DND-41 (cell line): Measurements from ENCODE around the gene ZNF808.
"Not testable (repeated sequence)": the region's sequence is repeated elsewhere in the genome, so short reads cannot be mapped to it uniquely, and the experiment has no call there.

ENCODE experiments used
- ATAC-seq: fragments of 200-7000 bp; cut with Tn5 transposase; 3 replicates; pipeline ENCODE4 v1.9.1; 2021; ENCODE audit warnings: low read depth; ENCODE audit not compliant: insufficient read depth
- DNase-seq: peaks from one replicate; pipeline ENCODE4 v3.0.0-alpha.2; 2020
- H2AFZ ChIP-seq: 2 replicates; pipeline ENCODE4 v1.6.0; 2012; ENCODE audit warnings: low read depth, low read length
- H3K27ac ChIP-seq: 2 replicates; pipeline ENCODE4 v1.5.1; 2012; ENCODE audit warnings: low read length, inconsistent platforms
- H3K27me3 ChIP-seq: fragments of 200-600 bp; sonication (generic); 2 replicates; pipeline ENCODE4 v1.6.0; 2012; ENCODE audit warnings: low read length, mild to moderate bottlenecking, inconsistent platforms; ENCODE audit not compliant: insufficient read depth, poor library complexity
- H3K36me3 ChIP-seq: 2 replicates; pipeline ENCODE4 v1.5.1; 2012; ENCODE audit warnings: low read length, inconsistent platforms; ENCODE audit not compliant: insufficient read depth
- H3K4me1 ChIP-seq: 2 replicates; pipeline ENCODE4 v1.5.1; 2012; ENCODE audit warnings: mild to moderate bottlenecking, low read length; ENCODE audit not compliant: insufficient read depth
- H3K4me2 ChIP-seq: 2 replicates; pipeline ENCODE4 v1.6.0; 2012; ENCODE audit warnings: mild to moderate bottlenecking, moderate library complexity, low read length, inconsistent platforms; ENCODE audit not compliant: insufficient read depth
- H3K4me3 ChIP-seq, 2 experiments: fragments of 200-600 bp in 1 of 2; shearing (Covaris generic) in 1 of 2; 2 replicates each; pipeline ENCODE4 v1.5.1; 2012 to 2016; ENCODE audit warnings: inconsistent platforms in 2 of 2, low read length in 2 of 2, mild to moderate bottlenecking in 2 of 2, low read depth in 1 of 2, moderate library complexity in 1 of 2
- H3K79me2 ChIP-seq: 2 replicates; pipeline ENCODE4 v1.6.0; 2012; ENCODE audit warnings: low read length, inconsistent platforms; ENCODE audit not compliant: insufficient read depth
- H3K9ac ChIP-seq: 2 replicates; pipeline ENCODE4 v1.6.0; 2012; ENCODE audit warnings: low read depth, mild to moderate bottlenecking, inconsistent platforms, low read length, moderate library complexity
- H3K9me3 ChIP-seq: 2 replicates; pipeline ENCODE4 v1.5.1; 2012; ENCODE audit warnings: low read length, moderate library complexity, mild to moderate bottlenecking, inconsistent platforms; ENCODE audit not compliant: insufficient read depth, severe bottlenecking
- H4K20me1 ChIP-seq: 2 replicates; pipeline ENCODE4 v1.6.0; 2012; ENCODE audit warnings: low read length; ENCODE audit not compliant: insufficient read depth
- CTCF ChIP-seq: IDR thresholded peaks from 2 replicates; pipeline ENCODE4 v1.5.1; 2012; ENCODE audit warnings: borderline replicate concordance, low read length, moderate library complexity, mild to moderate bottlenecking; ENCODE audit not compliant: poor library complexity, severe bottlenecking; ENCODE audit errors: extremely low read depth
- EZH2 ChIP-seq: IDR thresholded peaks from 3 replicates; pipeline ENCODE4 v1.6.1; 2012; ENCODE audit warnings: borderline replicate concordance, low read depth, mild to moderate bottlenecking, moderate library complexity, low read length, inconsistent platforms; ENCODE audit not compliant: severe bottlenecking

The ZNF808 gene

GRCh38 chr19:52518646-52519045 is 8.8 kb upstream of the ZNF808 start:
- Histone ChIP-seq H3K9me3 (no peaks in the 10 kb centered on the region), H3K4me1 (no peaks in the 10 kb centered on the region), H4K20me1 (no peaks in the 10 kb centered on the region), H3K27me3 (no peaks in the 10 kb centered on the region), H3K9ac (no peak overlapping the region), H3K4me3 (no peak overlapping the region), H3K4me2 (no peak overlapping the region), H3K27ac (no peak overlapping the region), H3K36me3 (no peaks in the 10 kb centered on the region), H2AFZ (no peak overlapping the region), H3K79me2 (no peaks in the 10 kb centered on the region)
- no peak for DNase-seq
- TF ChIP-seq CTCF: no peak
- TF ChIP-seq EZH2: no peak
- ATAC-seq: no peak

- not testable (repeated sequence) for H3K36me3 ChIP-seq, H3K27me3 ChIP-seq, H3K9ac ChIP-seq, H4K20me1 ChIP-seq, H3K9me3 ChIP-seq, H3K4me1 ChIP-seq, ATAC-seq, H3K27ac ChIP-seq, H3K79me2 ChIP-seq, H3K4me2 ChIP-seq, H2AFZ ChIP-seq, DNase-seq, H3K4me3 ChIP-seq
Measured at GRCh38 chr19:52519175-52519574, 8.3 kb upstream of the ZNF808 start.

- Histone ChIP-seq H3K27ac (no peak overlapping the region), H3K36me3 (no peaks in the 10 kb centered on the region), H3K4me3 (no peak overlapping the region), H3K27me3 (no peaks in the 10 kb centered on the region), H3K9ac (no peak overlapping the region), H4K20me1 (no peaks in the 10 kb centered on the region), H3K79me2 (no peaks in the 10 kb centered on the region), H3K4me2 (no peak overlapping the region), H2AFZ (no peak overlapping the region), H3K4me1 (no peaks in the 10 kb centered on the region), H3K9me3 (no peaks in the 10 kb centered on the region)
- no peak for ATAC-seq
- TF ChIP-seq EZH2 (no peak), CTCF (no peak)
- DNase-seq: no peak
Measured at GRCh38 chr19:52520013-52520412, 7.5 kb upstream of the ZNF808 start.

- no peak for TF ChIP-seq EZH2
- TF ChIP-seq CTCF: no peak
- no peak for ATAC-seq
- H2AFZ ChIP-seq: no peak overlapping the region
- peaks cover under 1% of the 10 kb centered on the region for H3K79me2 ChIP-seq
- peaks cover 8% of the 10 kb centered on the region for H3K4me1 ChIP-seq
- no peak overlapping the region for H3K9ac ChIP-seq
- H3K4me3 ChIP-seq: no peak overlapping the region
- H3K9me3 ChIP-seq: no peaks in the 10 kb centered on the region
- H3K36me3 ChIP-seq: no peaks in the 10 kb centered on the region
- DNase-seq: peak; percentile 8
- H4K20me1 ChIP-seq: no peaks in the 10 kb centered on the region
- H3K27me3 ChIP-seq: no peaks in the 10 kb centered on the region
- H3K4me2 ChIP-seq: no peak overlapping the region
- no peak overlapping the region for H3K27ac ChIP-seq
Measured at GRCh38 chr19:52522551-52522950, 4.9 kb upstream of the ZNF808 start.
